Measurements from ENCODE around the gene C5orf58.

The C5orf58 gene

GRCh38 chr5:170252109-170252508 lies 19.3 kb downstream of the C5orf58 start:
- Histone ChIP-seq H3K9me3 (ENCODE audit: control insufficient read depth in 5 of 5, low read length in 5 of 5) (no peaks in the 10 kb centered on the region), H3K9ac (ENCODE audit: low read length in 5 of 5) (no peak overlapping the region), H3K36me3 (ENCODE audit: control insufficient read depth in 5 of 5, insufficient read depth in 5 of 5, low read length in 5 of 5) (peaks cover 5 to 78% (median 30%) of the 10 kb centered on the region in 5 donors), H3K27me3 (ENCODE audit: control insufficient read depth in 5 of 5, insufficient read depth in 4 of 5, low read length in 5 of 5) (peaks cover 0 to 3% (median 0%) of the 10 kb centered on the region in 5 donors), H3K27ac (ENCODE audit: low read depth, low read length) (no peak overlapping the region), H3K4me1 (ENCODE audit: control insufficient read depth in 5 of 5, insufficient read depth in 5 of 5, low read length in 5 of 5) (peaks cover 0 to 11% (median 8%) of the 10 kb centered on the region in 5 donors), H3K4me3 (ENCODE audit: low read depth in 1 of 5, low read length in 5 of 5) (no peak overlapping the region)

- H3K4me3 ChIP-seq (ENCODE audit: low read depth in 1 of 5, low read length in 5 of 5), result no peak overlapping the region
- H3K27me3 ChIP-seq (ENCODE audit: control insufficient read depth in 5 of 5, insufficient read depth in 4 of 5, low read length in 5 of 5), result peaks cover 0 to 3% (median 0%) of the 10 kb centered on the region in 5 donors
- H3K9ac ChIP-seq (ENCODE audit: low read length in 5 of 5), result no peak overlapping the region
- peaks cover 5 to 83% (median 35%) of the 10 kb centered on the region in 5 donors for H3K36me3 ChIP-seq (ENCODE audit: control insufficient read depth in 5 of 5, insufficient read depth in 5 of 5, low read length in 5 of 5)
- H3K27ac ChIP-seq (ENCODE audit: low read depth, low read length), result no peak overlapping the region
- no peaks in the 10 kb centered on the region for H3K9me3 ChIP-seq (ENCODE audit: control insufficient read depth in 5 of 5, low read length in 5 of 5)
- peaks cover 0 to 4% (median under 1%) of the 10 kb centered on the region in 5 donors for H3K4me1 ChIP-seq (ENCODE audit: control insufficient read depth in 5 of 5, insufficient read depth in 5 of 5, low read length in 5 of 5)
Observed at GRCh38 chr5:170252720-170253350, 20.1 kb downstream of the C5orf58 start.

DNA sequence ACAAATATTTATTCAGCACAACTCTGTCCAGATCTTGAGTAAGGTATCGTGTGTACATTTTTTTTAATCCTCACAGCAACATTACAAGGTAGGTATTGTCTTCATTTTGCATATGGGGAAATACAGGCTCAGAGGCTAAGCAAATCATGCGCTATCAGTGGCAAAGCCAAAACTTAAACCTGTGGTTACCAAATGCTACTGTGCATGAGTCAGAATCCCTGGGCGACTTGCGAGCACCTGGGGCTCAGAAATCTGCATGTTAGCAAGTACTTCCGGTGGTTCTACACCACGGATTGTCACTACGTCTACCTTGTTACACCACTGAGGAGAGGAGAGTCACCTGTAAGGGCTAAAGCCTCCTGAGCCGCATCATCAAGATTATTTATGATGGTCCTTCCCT lies 21.3 kb downstream of the C5orf58 start:
- Histone ChIP-seq H3K4me1 (ENCODE audit: control insufficient read depth in 5 of 5, insufficient read depth in 5 of 5, low read length in 5 of 5) (peaks cover 0 to 2% (median 0%) of the 10 kb centered on the region in 5 donors), H3K27ac (ENCODE audit: low read depth, low read length) (no peak overlapping the region), H3K27me3 (ENCODE audit: control insufficient read depth in 5 of 5, insufficient read depth in 4 of 5, low read length in 5 of 5) (peaks cover 0 to 3% (median 0%) of the 10 kb centered on the region in 5 donors), H3K4me3 (ENCODE audit: low read depth in 1 of 5, low read length in 5 of 5) (no peak overlapping the region), H3K36me3 (ENCODE audit: control insufficient read depth in 5 of 5, insufficient read depth in 5 of 5, low read length in 5 of 5) (peaks cover 5 to 80% (median 32%) of the 10 kb centered on the region in 5 donors), H3K9ac (ENCODE audit: low read length in 5 of 5) (no peak overlapping the region), H3K9me3 (ENCODE audit: control insufficient read depth in 5 of 5, low read length in 5 of 5) (no peaks in the 10 kb centered on the region)

- H3K27me3 ChIP-seq (ENCODE audit: control insufficient read depth in 5 of 5, insufficient read depth in 4 of 5, low read length in 5 of 5), result peaks cover 0 to 3% (median 0%) of the 10 kb centered on the region in 5 donors
- no peak overlapping the region for H3K4me3 ChIP-seq (ENCODE audit: low read depth in 1 of 5, low read length in 5 of 5)
- peaks cover 0 to 88% (median 41%) of the 10 kb centered on the region in 5 donors for H3K36me3 ChIP-seq (ENCODE audit: control insufficient read depth in 5 of 5, insufficient read depth in 5 of 5, low read length in 5 of 5)
- no peaks in the 10 kb centered on the region for H3K4me1 ChIP-seq (ENCODE audit: control insufficient read depth in 5 of 5, insufficient read depth in 5 of 5, low read length in 5 of 5)
- no peak overlapping the region for H3K27ac ChIP-seq (ENCODE audit: low read depth, low read length)
- H3K9me3 ChIP-seq (ENCODE audit: control insufficient read depth in 5 of 5, low read length in 5 of 5), result no peaks in the 10 kb centered on the region
- no peak overlapping the region for H3K9ac ChIP-seq (ENCODE audit: low read length in 5 of 5)
Observed at GRCh38 chr5:170256571-170256970, 23.8 kb downstream of the C5orf58 start.

GRCh38 chr5:170257370-170257769 lies 24.6 kb downstream of the C5orf58 start:
- H3K9me3 ChIP-seq (ENCODE audit: control insufficient read depth in 5 of 5, low read length in 5 of 5), result no peaks in the 10 kb centered on the region
- H3K36me3 ChIP-seq (ENCODE audit: control insufficient read depth in 5 of 5, insufficient read depth in 5 of 5, low read length in 5 of 5), result peaks cover 0 to 89% (median 39%) of the 10 kb centered on the region in 5 donors

DNA sequence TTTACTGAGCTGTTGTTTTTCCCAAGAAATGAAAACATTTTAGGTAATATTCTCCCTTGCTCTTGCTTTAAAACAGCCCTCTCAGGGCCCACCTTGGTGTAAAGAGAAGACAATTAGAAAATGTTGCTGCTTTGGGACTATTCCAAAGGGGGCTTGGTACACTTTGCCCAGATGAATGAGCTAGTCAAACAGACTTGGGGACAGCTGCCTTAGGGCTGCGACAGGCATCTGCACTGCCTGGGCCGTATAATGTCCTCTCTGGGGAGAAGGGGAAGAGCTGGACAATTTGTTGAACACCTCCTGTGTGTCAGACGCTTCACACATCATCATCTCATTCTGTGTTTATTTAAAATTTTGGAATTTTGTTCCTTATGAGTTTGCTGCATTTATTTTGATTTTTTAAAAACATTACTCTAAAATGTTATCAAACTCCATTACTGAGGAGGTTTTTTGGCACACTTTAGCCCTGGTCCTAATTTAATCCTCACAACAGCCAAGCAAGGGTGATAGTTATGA lies 28.8 kb downstream of the C5orf58 start:
- Histone ChIP-seq H3K4me1 (ENCODE audit: control insufficient read depth in 5 of 5, insufficient read depth in 5 of 5, low read length in 5 of 5) (peaks cover 0 to 8% (median 0%) of the 10 kb centered on the region in 5 donors), H3K36me3 (ENCODE audit: control insufficient read depth in 5 of 5, insufficient read depth in 5 of 5, low read length in 5 of 5) (peaks cover 2 to 83% (median 43%) of the 10 kb centered on the region in 5 donors), H3K9me3 (ENCODE audit: control insufficient read depth in 5 of 5, low read length in 5 of 5) (no peaks in the 10 kb centered on the region), H3K9ac (ENCODE audit: low read length in 5 of 5) (no peak overlapping the region), H3K27me3 (ENCODE audit: control insufficient read depth in 5 of 5, insufficient read depth in 4 of 5, low read length in 5 of 5) (peaks cover 0 to 3% (median 0%) of the 10 kb centered on the region in 5 donors), H3K27ac (ENCODE audit: low read depth, low read length) (no peak overlapping the region), H3K4me3 (ENCODE audit: low read depth in 1 of 5, low read length in 5 of 5) (no peak overlapping the region)

More at GRCh38 chr5:170257370-170257769, 24.6 kb downstream of the C5orf58 start:
- H3K9ac ChIP-seq (ENCODE audit: low read length in 5 of 5), result no peak overlapping the region
- no peaks in the 10 kb centered on the region for H3K4me1 ChIP-seq (ENCODE audit: control insufficient read depth in 5 of 5, insufficient read depth in 5 of 5, low read length in 5 of 5)
- H3K4me3 ChIP-seq (ENCODE audit: low read depth in 1 of 5, low read length in 5 of 5), result no peak overlapping the region
- no peak overlapping the region for H3K27ac ChIP-seq (ENCODE audit: low read depth, low read length)
- H3K27me3 ChIP-seq (ENCODE audit: control insufficient read depth in 5 of 5, insufficient read depth in 4 of 5, low read length in 5 of 5), result peaks cover 0 to 3% (median 0%) of the 10 kb centered on the region in 5 donors

DNA sequence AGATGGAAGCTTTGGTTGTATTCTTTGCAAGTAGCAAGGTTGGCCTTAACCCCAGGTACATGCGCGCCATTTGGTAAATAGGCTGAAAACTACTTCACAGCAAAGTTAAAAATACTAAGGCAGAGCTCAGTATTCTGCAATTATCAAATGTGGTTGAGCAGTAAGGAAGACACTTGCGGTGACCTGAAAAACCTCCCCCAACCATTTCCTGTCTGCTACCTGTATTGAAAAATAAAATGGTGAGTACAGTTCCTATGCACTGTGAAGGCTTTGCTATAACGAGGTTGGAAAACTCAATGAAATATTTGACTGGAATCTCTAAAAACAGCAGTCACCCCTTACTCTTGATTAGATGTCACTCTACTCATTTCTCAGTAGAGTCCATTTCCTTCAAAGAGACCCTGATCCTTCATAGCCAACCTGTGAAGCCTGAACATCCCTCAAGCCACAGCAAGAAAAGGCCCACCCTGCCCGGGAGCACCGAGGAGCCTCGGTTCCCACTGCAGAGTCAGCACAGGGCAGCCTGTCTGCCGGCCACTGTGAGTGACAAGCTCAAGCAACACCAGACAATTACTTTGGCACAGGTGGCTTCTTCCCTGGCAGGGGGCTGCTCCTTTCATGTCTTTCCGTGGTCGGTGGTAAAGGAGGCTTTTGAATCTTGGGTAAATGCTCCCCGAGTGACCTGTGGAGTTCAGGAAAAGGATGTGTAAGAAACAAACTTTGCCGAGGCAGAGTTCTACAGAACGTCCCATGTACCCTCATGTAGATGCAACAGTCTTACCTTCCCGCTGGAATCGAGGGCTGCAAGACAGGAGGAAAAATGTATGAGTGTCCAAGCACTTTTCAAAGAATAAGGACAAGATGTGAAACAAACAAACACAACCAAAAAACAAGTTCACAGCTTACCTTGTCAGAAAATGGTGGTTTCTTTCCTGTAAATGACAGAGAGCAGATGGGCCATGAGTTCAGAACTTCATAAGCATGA lies 29.6 kb downstream of the C5orf58 start:
- H3K9ac ChIP-seq (ENCODE audit: low read length in 5 of 5), result no peak overlapping the region
- H3K36me3 ChIP-seq (ENCODE audit: control insufficient read depth in 5 of 5, insufficient read depth in 5 of 5, low read length in 5 of 5), result peaks cover 2 to 83% (median 38%) of the 10 kb centered on the region in 5 donors
- H3K9me3 ChIP-seq (ENCODE audit: control insufficient read depth in 5 of 5, low read length in 5 of 5), result no peaks in the 10 kb centered on the region
- no peak overlapping the region for H3K4me3 ChIP-seq (ENCODE audit: low read depth in 1 of 5, low read length in 5 of 5)
- peaks cover 0 to 3% (median 0%) of the 10 kb centered on the region in 5 donors for H3K27me3 ChIP-seq (ENCODE audit: control insufficient read depth in 5 of 5, insufficient read depth in 4 of 5, low read length in 5 of 5)
- H3K4me1 ChIP-seq (ENCODE audit: control insufficient read depth in 5 of 5, insufficient read depth in 5 of 5, low read length in 5 of 5), result peaks cover 0 to 8% (median 0%) of the 10 kb centered on the region in 5 donors
- no peak overlapping the region for H3K27ac ChIP-seq (ENCODE audit: low read depth, low read length)

DNA sequence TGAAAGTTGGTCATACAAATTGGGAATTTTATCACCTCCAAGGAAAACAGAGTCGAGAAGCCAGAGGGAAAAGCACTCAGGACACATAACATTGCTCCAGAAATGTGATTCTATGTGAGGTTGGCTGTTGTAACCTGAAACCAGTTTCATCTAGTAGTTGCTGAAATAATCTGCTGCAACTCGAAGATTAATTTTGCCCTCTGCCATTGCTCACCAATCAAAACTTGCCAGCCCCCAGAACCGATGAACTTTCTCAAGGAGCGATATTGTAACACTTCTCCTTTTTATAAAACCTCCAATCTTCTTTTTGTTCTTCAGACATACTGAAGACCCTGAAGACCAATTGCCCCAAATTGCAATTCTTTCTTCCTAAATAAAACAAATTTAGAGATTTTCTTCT lies 31.1 kb downstream of the C5orf58 start:
- no peaks in the 10 kb centered on the region for H3K9me3 ChIP-seq (ENCODE audit: control insufficient read depth in 5 of 5, low read length in 5 of 5)
- H3K27ac ChIP-seq (ENCODE audit: low read depth, low read length), result no peak overlapping the region
- H3K27me3 ChIP-seq (ENCODE audit: control insufficient read depth in 5 of 5, insufficient read depth in 4 of 5, low read length in 5 of 5), result peaks cover 0 to 3% (median 0%) of the 10 kb centered on the region in 5 donors
- no peak overlapping the region for H3K4me3 ChIP-seq (ENCODE audit: low read depth in 1 of 5, low read length in 5 of 5)
- no peak overlapping the region for H3K9ac ChIP-seq (ENCODE audit: low read length in 5 of 5)
- H3K4me1 ChIP-seq (ENCODE audit: control insufficient read depth in 5 of 5, insufficient read depth in 5 of 5, low read length in 5 of 5), result peaks cover 0 to 20% (median 8%) of the 10 kb centered on the region in 5 donors
- H3K36me3 ChIP-seq (ENCODE audit: control insufficient read depth in 5 of 5, insufficient read depth in 5 of 5, low read length in 5 of 5), result peaks cover 2 to 75% (median 35%) of the 10 kb centered on the region in 5 donors

GRCh38 chr5:170265522-170265921 lies 32.7 kb downstream of the C5orf58 start:
- Histone ChIP-seq H3K9ac (ENCODE audit: low read length in 5 of 5) (no peak overlapping the region), H3K36me3 (ENCODE audit: control insufficient read depth in 5 of 5, insufficient read depth in 5 of 5, low read length in 5 of 5) (peaks cover 5 to 72% (median 26%) of the 10 kb centered on the region in 5 donors)

More at GRCh38 chr5:170265522-170265921, 32.7 kb downstream of the C5orf58 start:
- H3K4me3 ChIP-seq (ENCODE audit: low read depth in 1 of 5, low read length in 5 of 5), result no peak overlapping the region
- H3K4me1 ChIP-seq (ENCODE audit: control insufficient read depth in 5 of 5, insufficient read depth in 5 of 5, low read length in 5 of 5), result peaks cover 0 to 26% (median 20%) of the 10 kb centered on the region in 5 donors
- H3K27ac ChIP-seq (ENCODE audit: low read depth, low read length), result no peak overlapping the region
- no peaks in the 10 kb centered on the region for H3K9me3 ChIP-seq (ENCODE audit: control insufficient read depth in 5 of 5, low read length in 5 of 5)
- H3K27me3 ChIP-seq (ENCODE audit: control insufficient read depth in 5 of 5, insufficient read depth in 4 of 5, low read length in 5 of 5), result peaks cover 0 to 3% (median 0%) of the 10 kb centered on the region in 5 donors
